Gastrocnemius medialis (tissue), 4 donors: ENCODE results near the gene SIMC1. TPM values are rescaled to one million over a fixed set of nuclear protein-coding genes. Genes with fewer than 3 reads are reported as not detected.

Experiments
- ATAC-seq, 2 donors: fragments of 150-250 bp; one replicate each; pipeline ENCODE4 v1.9.1; 2016
- DNase-seq, 2 donors: peaks; one replicate each; pipeline ENCODE4 v3.0.0-alpha.2; 2019
- H3K27ac ChIP-seq, 4 donors: fragments of 200-600 bp; sonication (generic); 1 replicate in 1 of 4; 2 replicates in 3 of 4; pipeline ENCODE4 v1.5.1; 2016 to 2018; ENCODE audit warnings: mild to moderate bottlenecking in 2 of 4, moderate library complexity in 1 of 4
- H3K27me3 ChIP-seq, 3 donors: fragments of 200-600 bp; sonication (generic) in 2 of 3; 1 replicate in 1 of 3; 2 replicates in 2 of 3; pipeline versions ENCODE4 v1.5.1 to v1.6.0; 2016 to 2019; ENCODE audit warnings: mild to moderate bottlenecking in 1 of 3, moderate library complexity in 1 of 3
- H3K36me3 ChIP-seq, 2 donors: fragments of 200-600 bp; sonication (generic) in 1 of 2; one replicate each; pipeline ENCODE4 v1.5.1; 2017 to 2018
- H3K4me1 ChIP-seq, 2 donors: fragments of 200-600 bp; sonication (generic) in 1 of 2; one replicate each; pipeline ENCODE4 v1.5.1; 2016 to 2017; ENCODE audit warnings: mild to moderate bottlenecking in 2 of 2
- H3K4me3 ChIP-seq, 4 donors: fragments of 200-600 bp; sonication (generic) in 3 of 4; 1 replicate in 1 of 4; 2 replicates in 3 of 4; pipeline ENCODE4 v1.5.1; 2016 to 2019; ENCODE audit warnings: mild to moderate bottlenecking in 2 of 4
- H3K9me3 ChIP-seq, 3 donors: fragments of 200-600 bp; sonication (generic) in 2 of 3; 1 replicate in 1 of 3; 2 replicates in 2 of 3; pipeline ENCODE4 v1.5.1; 2016 to 2019
- POLR2A ChIP-seq, 2 donors: fragments of 450-650 bp; IDR thresholded peaks; one replicate each; pipeline ENCODE4 v1.6.1; 2017; ENCODE audit warnings: antibody characterized with exemption in 2 of 2, mild to moderate bottlenecking in 2 of 2, moderate library complexity in 2 of 2
- in situ Hi-C, 4 donors: fragments of 200-750 bp; cut with MboI; loops; one replicate each; pipeline versions ENCODE4 v1.15.0 to v1.8.0; 2017; ENCODE audit warnings: low sequenced_read_pairs in 4 of 4
- intact Hi-C: fragments of 100-400 bp; cut with DNase I; formaldehyde crosslinking; loops from one replicate; pipeline ENCODE4 v1.15.1; 2023; ENCODE audit warnings: low total_unique reads
- microRNA counts, 2 donors: library from miRNA; unstranded; fragments of <30 nt; microRNA quantifications; one replicate each; lab custom pipeline; 2016
- microRNA-seq, 2 donors: library from miRNA; unstranded; fragments of <30 nt; microRNA quantifications; one replicate each; pipeline ENCODE4, GENCODE V29; 2016; ENCODE audit warnings: borderline replicate concordance in 2 of 2
- total RNA-seq, 4 donors: library from RNA; depleted of rRNA; stranded (reverse); fragments of >200 nt; gene quantifications; one replicate each; pipeline versions ENCODE4 v1.1.0 to v1.2.3, GENCODE V29; 2016
- TF ChIP-seq, protein P1 (sequence below), 5 experiments: fragments of 450-650 bp in 3 of 5; fragments of 200-600 bp in 2 of 5; sonication (generic) in 2 of 5; IDR thresholded peaks in 4 of 5; conservative IDR thresholded peaks in 1 of 5; 1 replicate in 4 of 5; 2 replicates in 1 of 5; pipeline ENCODE4 v1.5.1; 2016 to 2019; ENCODE audit warnings: antibody characterized with exemption in 5 of 5, mild to moderate bottlenecking in 3 of 5, moderate library complexity in 3 of 5

SIMC1 gene
- total RNA-seq, 4 donors from 2014 or later: 5.1 to 45.8 (median 11.5) TPM

DNA sequence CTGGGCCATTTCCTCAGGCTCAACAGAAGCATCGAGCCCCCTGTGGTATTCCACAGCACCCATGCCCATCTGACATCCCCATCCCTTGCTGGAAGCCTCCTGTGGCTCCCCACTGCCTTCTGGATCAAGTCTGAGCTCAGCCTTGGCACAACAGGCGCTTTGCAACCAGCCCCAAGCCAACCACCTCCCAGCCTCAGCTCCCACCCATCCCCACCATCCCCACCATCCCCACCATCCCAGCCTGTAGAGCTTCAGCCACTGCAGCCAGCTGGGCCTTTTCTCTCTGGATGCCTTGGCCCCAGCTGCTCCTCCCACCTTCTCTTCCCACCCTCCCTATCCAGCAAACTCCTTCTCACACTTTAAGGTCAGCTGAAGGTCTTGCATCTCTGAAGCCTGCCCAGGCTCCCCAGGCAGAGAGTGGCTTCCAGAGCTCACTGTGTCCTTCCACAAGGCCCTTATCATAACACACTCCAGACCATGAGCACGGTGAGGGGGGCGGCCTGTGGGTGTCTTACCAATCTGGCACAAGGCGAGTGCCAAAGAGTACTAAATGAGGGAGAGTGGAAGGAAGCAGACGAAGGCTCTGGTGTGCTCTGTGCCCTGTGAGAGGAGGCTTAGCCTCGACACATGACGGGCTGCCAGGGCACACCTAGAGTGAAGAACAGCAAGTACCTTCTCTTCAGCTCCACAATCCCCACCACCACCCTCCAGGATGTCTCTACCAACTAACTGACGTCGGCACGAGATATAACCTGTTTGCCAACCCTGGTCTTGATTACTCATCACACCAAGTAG lies 156.9 kb downstream of the SIMC1 start:
- H3K36me3 ChIP-seq: peaks cover 0 to 69% of the 10 kb centered on the region in 2 donors
- H3K27ac ChIP-seq: no peak overlapping the region
- intact Hi-C loops: no loop called here
- no peaks in the 10 kb centered on the region for H3K9me3 ChIP-seq
- no peak overlapping the region for H3K4me3 ChIP-seq
- H3K4me1 ChIP-seq: peaks cover 3 to 5% of the 10 kb centered on the region in 2 donors
- TF ChIP-seq, protein P1, sequence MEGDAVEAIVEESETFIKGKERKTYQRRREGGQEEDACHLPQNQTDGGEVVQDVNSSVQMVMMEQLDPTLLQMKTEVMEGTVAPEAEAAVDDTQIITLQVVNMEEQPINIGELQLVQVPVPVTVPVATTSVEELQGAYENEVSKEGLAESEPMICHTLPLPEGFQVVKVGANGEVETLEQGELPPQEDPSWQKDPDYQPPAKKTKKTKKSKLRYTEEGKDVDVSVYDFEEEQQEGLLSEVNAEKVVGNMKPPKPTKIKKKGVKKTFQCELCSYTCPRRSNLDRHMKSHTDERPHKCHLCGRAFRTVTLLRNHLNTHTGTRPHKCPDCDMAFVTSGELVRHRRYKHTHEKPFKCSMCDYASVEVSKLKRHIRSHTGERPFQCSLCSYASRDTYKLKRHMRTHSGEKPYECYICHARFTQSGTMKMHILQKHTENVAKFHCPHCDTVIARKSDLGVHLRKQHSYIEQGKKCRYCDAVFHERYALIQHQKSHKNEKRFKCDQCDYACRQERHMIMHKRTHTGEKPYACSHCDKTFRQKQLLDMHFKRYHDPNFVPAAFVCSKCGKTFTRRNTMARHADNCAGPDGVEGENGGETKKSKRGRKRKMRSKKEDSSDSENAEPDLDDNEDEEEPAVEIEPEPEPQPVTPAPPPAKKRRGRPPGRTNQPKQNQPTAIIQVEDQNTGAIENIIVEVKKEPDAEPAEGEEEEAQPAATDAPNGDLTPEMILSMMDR (IDR thresholded peaks at IDR 0.05 in 4 of 5, conservative IDR thresholded peaks at IDR 0.05 in 1 of 5): no peak
- no peak for TF ChIP-seq POLR2A (IDR thresholded peaks at IDR 0.05)
- H3K27me3 ChIP-seq: no peaks in the 10 kb centered on the region
- no peak for DNase-seq
- no peak for ATAC-seq
- in situ Hi-C loops: no loop called here

MicroRNAs encoded within 50 kb of the gene (microRNA counts, 767-probe panel; counts per million panel counts)
- 356 to 448 counts per million in 2 donors for microRNA hsa-miR-1271-5p (lab: Ali Mortazavi, UCI)

Small RNA genes lying within 50 kb of the gene (microRNA-seq; reads per million reads assigned to microRNA genes)
- 17.7 to 20.5 reads per million in 2 donors for gene MIR1271

Other genes with a start within 250 kb of the SIMC1 start
- gene KIAA1191, start 123.3 kb downstream of the SIMC1 start, total RNA-seq: 100 to 1,000 TPM in 1 of 4 donors, 10 to 100 TPM in 3; 76.3 to 174 (median 84.1) TPM
- gene ARL10, start 127.1 kb downstream of the SIMC1 start, total RNA-seq: 1 to 10 TPM; 1.4 to 4.7 (median 2.4) TPM
- 10 to 100 TPM; 21.6 to 43.5 (median 33.9) TPM for gene NOP16, start 150.2 kb downstream of the SIMC1 start, total RNA-seq
- 100 to 1,000 TPM; 189 to 274 (median 229) TPM for gene HIGD2A, start 150.3 kb downstream of the SIMC1 start, total RNA-seq
- 100 to 1,000 TPM; 261 to 386 (median 302) TPM for gene CLTB, start 178.1 kb downstream of the SIMC1 start, total RNA-seq
- 10 to 100 TPM; 14.0 to 20.7 (median 14.7) TPM for gene FAF2, start 210.0 kb downstream of the SIMC1 start, total RNA-seq